ENCODE data around the gene ZNF556. TPM values are rescaled to one million over a fixed set of nuclear protein-coding genes. Genes with fewer than 3 reads are reported as not detected.

ZNF556 gene
- polyA plus RNA-seq, 1 donor = 45.1 TPM

DNA sequence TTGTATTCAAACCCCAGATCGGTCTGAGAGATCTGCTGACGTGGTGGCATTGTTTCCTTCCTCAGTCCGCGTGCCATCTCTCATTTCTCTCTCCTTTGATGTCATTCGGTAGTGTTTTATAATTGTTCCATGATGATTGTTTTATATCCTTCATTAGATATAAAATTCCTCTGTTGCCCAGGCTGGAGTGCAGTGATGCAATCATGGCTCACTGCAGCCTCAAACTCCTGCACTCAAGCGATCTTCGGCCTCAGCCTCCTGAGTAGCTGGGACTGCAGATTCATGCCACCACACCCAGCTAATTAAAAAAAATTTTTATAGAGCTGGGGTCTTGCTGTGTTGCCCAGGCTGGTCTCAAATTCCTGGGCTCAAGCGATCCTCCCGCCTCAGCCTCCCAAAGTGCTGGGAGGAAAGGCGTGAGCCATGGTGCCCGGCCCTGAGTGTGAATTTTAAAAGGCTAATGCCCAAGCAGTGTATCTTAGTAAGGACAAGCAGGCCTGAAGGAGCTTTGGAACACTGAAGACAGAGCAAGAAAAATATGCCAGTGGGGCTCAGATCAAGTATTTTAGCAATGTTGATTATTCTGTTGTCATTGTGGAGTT, 38.9 kb downstream of the ZNF556 start:
- DNase-seq = no peak

DNA sequence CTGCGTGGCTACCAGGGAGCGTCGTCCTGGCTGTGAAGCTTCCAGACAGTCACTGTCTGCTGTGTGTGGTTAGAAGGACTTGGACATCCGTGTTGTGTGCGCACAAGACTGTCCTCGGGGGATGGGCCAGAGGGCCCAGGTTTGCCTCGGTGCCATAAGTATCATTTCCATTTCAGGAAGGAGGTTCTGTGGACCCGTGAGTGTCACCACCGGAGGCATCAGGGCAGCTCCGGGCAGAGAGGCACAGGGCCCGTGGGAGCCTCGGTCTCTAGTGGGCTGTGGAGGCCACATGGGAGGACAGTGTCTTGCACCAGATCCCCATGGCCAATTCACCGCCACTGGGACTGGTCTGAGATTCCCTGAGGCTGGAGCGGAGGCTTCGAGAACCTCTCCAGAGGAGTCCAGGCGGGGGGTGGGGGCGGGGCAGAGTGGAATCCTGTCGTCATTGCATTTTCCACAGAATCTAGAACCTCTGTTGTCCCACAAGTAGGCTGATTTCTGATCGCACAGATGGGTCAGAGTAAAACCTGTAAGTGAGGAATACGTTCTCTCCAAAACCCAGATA, 39.6 kb downstream of the ZNF556 start:
- DNase-seq = no peak

DNA sequence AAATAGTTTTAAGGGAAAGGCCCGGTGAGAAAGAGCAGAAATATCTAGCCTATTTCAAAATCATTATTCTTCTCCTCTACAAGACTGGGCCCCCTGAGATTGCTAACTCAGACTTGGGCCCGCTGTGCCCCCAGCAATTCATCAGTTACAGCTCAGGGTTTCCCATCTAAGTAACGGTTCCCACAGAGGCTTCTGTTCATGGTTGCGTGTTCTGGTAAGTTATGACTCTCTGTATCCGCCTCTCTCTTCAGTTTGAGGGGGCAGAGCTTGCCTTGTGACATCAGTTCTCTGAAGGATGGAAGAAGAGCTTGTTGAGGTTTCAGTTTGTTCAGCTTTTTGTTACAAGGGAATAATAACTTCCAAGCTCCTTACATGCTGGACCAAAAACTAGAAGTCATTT, 45.2 kb downstream of the ZNF556 start:
- no peak for DNase-seq

DNA sequence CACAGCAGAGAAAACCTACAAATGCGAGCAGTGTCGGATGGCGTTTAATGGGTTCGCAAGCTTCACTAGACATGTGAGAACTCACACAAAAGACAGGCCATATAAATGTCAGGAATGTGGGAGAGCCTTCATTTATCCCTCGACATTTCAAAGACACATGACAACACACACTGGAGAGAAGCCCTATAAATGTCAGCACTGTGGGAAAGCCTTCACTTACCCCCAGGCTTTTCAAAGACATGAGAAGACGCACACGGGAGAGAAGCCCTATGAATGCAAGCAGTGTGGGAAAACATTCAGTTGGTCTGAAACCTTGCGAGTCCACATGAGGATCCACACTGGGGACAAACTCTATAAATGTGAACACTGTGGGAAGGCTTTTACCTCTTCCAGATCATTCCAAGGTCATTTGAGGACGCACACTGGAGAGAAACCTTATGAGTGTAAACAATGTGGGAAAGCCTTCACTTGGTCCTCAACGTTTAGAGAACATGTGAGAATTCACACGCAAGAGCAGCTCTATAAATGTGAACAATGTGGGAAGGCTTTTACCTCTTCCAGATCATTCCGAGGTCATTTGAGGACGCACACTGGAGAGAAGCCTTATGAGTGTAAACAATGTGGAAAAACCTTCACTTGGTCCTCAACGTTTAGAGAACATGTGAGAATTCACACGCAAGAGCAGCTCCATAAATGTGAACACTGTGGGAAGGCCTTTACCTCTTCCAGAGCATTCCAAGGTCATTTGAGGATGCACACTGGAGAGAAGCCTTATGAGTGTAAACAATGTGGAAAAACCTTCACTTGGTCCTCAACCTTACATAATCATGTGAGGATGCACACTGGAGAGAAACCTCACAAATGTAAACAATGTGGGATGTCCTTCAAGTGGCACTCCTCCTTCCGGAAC, 50.4 kb downstream of the ZNF556 start:
- no peak for DNase-seq

DNA sequence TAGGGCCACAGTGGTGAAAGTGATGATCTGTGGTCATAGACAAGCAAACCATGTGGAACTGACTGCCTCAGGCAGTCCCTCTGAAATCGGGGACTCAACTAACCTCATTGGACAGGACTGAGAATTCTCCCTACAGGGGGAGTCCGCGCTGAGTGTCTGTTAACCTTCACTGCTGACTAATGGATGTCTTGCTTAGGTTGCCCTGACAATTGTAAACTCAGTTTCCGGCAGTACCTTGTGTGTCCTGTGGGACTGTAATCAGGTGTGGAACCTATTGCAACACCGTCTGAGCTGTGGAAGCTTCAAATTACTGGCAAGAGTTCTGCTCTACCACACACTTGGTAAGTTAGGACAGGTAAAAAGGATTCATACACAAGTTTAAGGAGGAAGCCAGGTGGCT, 55.9 kb downstream of the ZNF556 start:
- no peak for DNase-seq

DNA sequence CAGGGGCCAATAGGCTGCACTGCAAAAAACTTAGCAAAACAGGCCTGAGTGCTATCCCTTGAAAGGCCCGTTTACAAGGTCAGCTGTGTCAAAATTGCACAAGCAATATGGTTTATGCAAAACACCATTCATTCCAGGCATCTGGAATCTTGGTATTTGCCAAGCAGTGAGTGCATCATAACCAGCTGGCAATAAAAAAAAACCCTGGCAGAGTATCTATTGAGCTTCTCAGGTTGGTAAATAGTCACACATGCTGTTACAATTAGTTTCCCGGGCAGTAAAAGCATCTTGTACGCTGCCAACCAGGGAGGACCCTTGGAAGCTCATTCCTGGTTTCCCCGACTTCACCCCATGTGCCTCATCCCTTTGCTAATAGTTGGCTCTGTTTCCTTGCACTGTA, 56.4 kb downstream of the ZNF556 start:
- DNase-seq = peak; percentile 40

DNA sequence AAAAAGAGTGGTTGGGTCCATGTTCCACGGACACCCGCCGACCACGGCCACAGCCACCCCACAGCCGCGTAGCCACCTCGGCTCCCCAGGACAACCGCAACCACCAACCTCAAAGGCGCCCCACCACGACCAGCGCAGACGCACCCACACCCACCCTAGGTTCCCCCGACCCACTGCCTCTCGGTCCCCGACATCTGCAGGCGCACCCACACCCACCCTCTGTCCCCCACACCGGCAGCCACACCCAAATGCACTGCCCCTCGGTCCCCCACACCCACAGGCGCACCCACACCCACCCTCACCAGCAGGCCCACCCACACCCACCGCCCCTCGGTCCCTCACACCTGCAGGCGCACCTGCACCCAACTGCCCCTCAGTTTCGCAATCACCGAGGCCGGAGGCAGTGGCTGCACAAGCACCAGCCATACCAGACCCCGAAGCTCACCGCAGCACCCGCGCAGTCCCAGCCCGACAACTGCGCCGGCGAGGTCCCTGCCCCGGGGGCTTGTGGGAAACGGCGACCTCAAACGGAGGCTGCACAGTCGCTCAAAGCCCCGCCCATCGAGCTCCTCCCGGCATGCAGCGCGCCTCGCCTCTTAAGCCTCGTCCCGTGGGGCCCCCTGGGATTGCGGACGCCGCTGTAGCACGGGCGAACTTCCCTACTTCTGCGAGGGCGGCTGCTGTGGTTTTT, 59.4 kb downstream of the ZNF556 start:
- no peak for DNase-seq

DNA sequence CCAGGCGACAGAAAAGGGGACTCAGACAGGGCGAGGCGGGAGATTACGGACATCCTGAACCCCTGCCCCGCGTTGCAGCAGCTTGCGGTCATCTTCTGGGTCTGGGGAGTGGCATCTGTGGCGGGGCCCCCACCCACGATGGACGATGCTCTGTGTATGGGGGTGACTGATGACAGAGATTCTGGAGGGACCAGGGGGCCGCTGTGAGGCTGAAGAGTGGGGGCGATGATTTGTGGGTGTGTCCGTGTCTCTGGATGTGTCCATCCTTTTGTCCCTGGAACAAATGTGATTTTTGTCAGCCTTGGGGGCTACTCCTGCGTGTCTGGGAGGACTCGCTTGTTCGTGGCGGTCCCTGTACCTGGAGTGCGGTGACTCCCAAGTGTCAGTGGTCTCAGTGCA, 59.9 kb downstream of the ZNF556 start:
- DNase-seq = no peak

Other genes starting within 250 kb of the ZNF556 start
- gene GNG7, start 164.6 kb upstream of the ZNF556 start, polyA plus RNA-seq (ENCODE audit: insufficient read length) = 2.4 TPM
- 1.3 TPM for gene DIRAS1, start 146.0 kb upstream of the ZNF556 start, polyA plus RNA-seq (ENCODE audit: insufficient read length)
- 14.8 TPM for gene SLC39A3, start 127.3 kb upstream of the ZNF556 start, polyA plus RNA-seq (ENCODE audit: insufficient read length)
- 105 TPM for gene SGTA, start 84.1 kb upstream of the ZNF556 start, polyA plus RNA-seq (ENCODE audit: insufficient read length)
- 54.2 TPM for gene THOP1, start 81.8 kb upstream of the ZNF556 start, polyA plus RNA-seq (ENCODE audit: insufficient read length)
- 7.2 TPM for gene ZNF554, start 47.5 kb upstream of the ZNF556 start, polyA plus RNA-seq (ENCODE audit: insufficient read length)
- 13.3 TPM for gene ZNF555, start 25.9 kb upstream of the ZNF556 start, polyA plus RNA-seq (ENCODE audit: insufficient read length)
- gene ZNF57, start 33.6 kb downstream of the ZNF556 start, polyA plus RNA-seq (ENCODE audit: insufficient read length) = 3.2 TPM
- 4.0 TPM for gene ZNF77, start 77.6 kb downstream of the ZNF556 start, polyA plus RNA-seq (ENCODE audit: insufficient read length)
- gene TLE6, start 110.2 kb downstream of the ZNF556 start, polyA plus RNA-seq (ENCODE audit: insufficient read length) = 0.74 TPM
- 30.8 TPM for gene TLE2, start 161.9 kb downstream of the ZNF556 start, polyA plus RNA-seq (ENCODE audit: insufficient read length)
- gene TLE5, start 195.2 kb downstream of the ZNF556 start, polyA plus RNA-seq (ENCODE audit: insufficient read length) = 691 TPM
- 66.2 TPM for gene GNA11, start 227.0 kb downstream of the ZNF556 start, polyA plus RNA-seq (ENCODE audit: insufficient read length)

Measured in hindlimb muscle (tissue), 1 donor.